ENCODE data around the gene NTN5.

DNA sequence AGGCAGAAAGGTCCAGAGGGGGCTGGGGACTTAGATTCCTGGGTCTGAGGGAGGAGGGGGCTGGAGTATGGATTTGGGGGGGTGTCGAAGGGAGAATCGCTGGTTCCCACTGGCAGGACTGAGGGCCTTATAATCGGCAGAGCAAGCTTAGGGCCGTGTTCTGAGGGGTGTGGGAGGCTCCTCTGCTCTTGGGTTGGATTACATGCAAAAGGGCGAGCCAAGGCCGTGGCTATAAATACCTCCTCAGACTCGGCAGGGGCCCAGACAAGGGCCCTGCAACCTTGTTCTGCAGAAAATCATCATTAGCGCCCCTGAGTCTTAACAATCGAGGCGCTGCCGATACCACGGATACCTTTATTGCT is 47.4 kb upstream of the NTN5 start:
- TF ChIP-seq CTCF (IDR thresholded peaks at IDR 0.05), result no peak
- no peak for TF ChIP-seq POLR2A (IDR thresholded peaks at IDR 0.05)
- TF ChIP-seq EP300 (IDR thresholded peaks at IDR 0.05), result no peak
- TF ChIP-seq POLR2AphosphoS5 (IDR thresholded peaks at IDR 0.05), result no peak

All from suprapubic skin (tissue), 4 donors.